HL-60/S4 treated with retinoic acid at 250 ng/mL for 4 days and 3 days (cell line): ENCODE data around the gene IL5RA.

ENCODE experiments used
- in situ Hi-C: fragments of 300-500 bp; cut with MboI; formaldehyde crosslinking; loops from 2 replicates; pipeline ENCODE4 v1.7.0; 2022; ENCODE audit warnings: low sequenced_read_pairs

The IL5RA gene

DNA sequence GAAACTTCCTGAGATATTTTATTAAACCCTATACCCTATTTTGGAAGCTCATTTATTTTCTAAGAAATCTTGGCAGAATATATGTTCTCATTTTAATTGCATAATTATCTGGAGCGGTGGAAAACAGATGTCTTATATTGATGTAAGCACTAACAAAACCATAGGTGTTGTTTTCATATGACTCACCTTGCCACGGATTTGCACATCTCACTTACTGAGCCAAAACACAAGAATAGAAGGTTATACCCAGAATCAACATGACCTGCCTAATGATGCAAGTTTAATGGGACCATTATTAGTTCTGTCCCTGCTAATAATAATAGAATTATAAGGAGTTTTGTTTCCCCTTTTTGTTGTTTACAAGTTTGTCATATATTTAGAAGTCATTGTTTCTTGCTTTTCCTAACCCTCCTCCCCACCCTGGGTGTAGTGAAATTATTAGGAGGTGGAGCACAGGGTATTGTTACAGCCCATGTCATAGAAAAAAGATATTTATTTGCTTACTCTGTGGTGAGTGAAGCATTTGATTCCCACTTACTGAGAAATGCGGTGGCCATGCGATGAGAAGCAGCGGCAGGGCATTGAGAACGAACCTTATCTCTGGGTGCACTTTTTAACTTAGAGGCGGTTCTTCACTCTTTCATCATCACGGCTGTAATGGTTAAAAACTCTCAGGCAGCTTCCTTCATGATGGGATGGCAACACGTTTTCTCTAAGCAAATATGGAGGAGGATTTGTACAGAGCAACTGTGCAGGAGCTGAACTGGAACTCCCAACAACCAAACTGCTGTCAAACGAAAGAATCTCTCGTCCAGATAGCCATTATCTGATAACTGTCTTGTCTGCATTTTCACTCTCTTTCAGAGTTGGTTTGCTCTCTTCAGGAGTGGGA lies 521 bp downstream of the IL5RA start:
- in situ Hi-C loops: no loop called here

GRCh38 chr3:3107858-3108257 lies 2.3 kb downstream of the IL5RA start:
- in situ Hi-C loops: no loop called here

DNA sequence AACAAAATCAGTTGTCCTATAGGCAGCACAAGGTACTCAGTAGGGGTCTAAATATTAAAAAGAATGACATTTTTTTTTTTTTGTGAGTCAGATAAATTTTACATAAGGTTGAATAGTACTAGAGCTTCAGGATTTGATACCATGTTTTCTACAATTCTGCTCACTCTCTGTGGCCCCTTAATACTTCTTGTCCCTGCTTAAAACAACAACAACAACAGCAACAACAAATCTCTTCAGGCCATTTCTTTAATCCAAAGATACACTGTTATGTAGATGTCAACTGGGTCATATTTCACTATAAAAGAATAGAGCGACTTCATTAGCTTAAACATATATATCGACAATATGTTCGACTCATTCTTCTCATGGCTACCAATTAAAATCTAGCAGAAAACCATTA lies 3.0 kb downstream of the IL5RA start:
- in situ Hi-C loops: no loop called here

GRCh38 chr3:3105815-3106214 lies 4.4 kb downstream of the IL5RA start:
- in situ Hi-C loops: no loop called here

DNA sequence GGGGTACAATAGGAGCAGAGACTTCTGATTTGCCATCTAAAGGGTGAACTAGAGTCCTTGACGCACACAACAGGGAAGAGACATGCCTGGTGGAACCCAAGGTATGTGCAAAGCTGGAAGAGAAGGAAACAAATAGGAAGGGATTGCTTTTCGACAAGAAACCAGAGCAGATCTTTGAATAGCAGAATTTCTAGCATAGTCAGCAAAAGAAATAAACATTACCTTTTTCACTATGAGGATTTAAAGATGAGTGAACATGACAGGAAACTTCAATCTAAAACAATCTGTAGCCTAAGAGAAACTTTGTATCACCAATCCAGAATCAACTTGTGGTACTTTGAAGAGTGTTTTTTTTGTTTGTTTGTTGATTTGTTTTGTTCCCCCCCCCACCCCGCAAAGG lies 4.9 kb downstream of the IL5RA start:
- in situ Hi-C loops: no loop called here

- in situ Hi-C loops: no loop called here
Measured at GRCh38 chr3:3102751-3103150, 7.4 kb downstream of the IL5RA start.

DNA sequence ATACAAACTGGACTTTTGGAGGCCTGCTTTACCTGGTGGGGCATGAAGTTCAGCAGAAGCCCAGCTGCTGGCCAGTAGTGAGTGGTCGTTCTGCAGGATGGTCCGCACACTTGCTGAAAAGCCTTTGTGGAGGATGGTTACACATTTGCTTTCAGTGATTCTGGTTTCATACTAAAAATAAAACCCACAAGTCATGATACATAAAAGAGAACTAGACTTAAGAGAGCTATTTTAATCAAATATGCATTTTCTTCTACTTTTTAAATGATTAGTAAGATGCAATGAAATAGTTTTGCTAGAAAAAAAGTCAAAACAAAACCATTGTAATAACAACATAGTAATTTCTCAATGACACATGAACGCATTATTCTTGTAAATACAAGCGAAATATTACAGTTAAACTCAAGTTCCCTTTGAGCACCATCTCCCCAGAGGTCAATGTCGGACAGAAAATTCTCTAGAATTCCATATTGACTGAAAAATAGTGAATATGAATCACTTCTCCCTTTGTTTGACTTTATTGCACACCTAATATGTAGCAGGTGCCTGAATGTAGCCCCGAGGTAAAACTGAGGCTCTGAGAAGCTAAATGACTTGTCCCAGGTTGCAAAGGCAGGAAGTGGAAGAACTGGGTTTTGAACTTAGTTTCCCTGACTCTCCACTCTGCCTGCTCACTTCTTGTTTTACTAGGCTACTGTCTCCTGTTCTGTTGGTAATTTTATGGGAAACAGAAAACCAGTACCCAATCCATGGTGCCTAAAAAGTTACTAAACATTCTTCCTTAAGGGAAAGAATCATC lies 8.3 kb downstream of the IL5RA start:
- in situ Hi-C loops: no loop called here

GRCh38 chr3:3097958-3098357 lies 12.2 kb downstream of the IL5RA start:
- in situ Hi-C loops: no loop called here

DNA sequence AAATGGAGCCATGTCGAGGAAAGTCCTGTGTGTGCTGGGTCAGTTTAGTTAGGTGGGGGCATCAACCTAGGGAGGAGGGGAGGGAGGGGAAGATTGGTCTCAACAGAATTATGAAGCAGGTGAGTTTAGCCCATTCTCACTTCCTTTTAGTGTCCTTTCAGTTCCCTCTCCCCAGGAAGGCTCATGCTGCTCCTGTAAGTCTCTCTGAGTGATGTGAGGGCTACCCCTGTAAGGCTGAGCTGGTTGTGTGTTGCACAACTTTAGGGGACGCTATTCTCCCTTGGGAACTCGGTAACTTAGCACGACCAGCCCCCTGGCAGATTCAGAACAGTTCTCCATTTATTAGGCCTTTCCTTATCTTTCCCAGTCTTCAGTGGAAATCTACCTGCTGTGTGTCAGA lies 21.2 kb downstream of the IL5RA start:
- in situ Hi-C loops: no loop called here

GRCh38 chr3:3087716-3088465 lies 22.3 kb downstream of the IL5RA start:
- in situ Hi-C loops: no loop called here

DNA sequence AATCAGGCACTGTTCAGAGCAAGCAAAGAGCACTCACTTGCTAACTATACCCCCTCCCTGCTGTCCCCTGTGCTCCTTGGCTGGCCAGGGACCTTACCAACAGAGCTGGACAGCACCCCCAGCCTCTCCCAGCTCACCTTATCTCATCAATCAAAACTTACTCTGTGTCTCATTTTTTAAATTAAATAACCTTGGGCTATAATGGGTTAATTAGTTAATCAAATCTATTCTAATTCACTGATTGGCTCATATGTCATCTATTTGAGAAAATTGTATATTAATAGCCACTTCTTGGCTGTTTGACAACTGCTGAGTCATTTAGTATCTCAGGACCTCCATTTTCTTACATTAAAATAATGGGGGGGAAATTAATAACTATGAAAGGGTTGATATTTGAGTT lies 22.9 kb downstream of the IL5RA start:
- in situ Hi-C loops: no loop called here

- in situ Hi-C loops: no loop called here
Measured at GRCh38 chr3:3086239-3086638, 23.9 kb downstream of the IL5RA start.

GRCh38 chr3:3085782-3086181 lies 24.4 kb downstream of the IL5RA start:
- in situ Hi-C loops: no loop called here

DNA sequence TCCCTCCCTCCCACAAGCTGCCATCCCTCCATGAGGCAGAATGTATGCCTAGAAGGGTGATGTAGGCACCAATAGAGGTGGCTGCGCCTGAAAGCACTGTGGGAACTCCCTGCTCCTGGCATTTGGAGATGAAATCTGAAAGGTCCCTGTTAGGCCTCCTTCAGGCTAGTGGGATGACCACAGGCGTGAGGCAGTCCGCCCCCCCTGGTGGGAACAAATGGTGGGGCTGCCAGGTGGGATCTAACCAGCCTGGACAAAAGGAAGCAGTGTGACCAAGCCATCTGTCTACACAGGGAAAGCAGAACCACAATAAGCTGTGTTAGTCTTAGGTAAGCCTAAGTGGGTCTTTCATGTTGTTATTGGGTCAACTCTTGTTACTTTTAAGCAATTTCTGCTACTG lies 25.3 kb downstream of the IL5RA start:
- in situ Hi-C loops: no loop called here

DNA sequence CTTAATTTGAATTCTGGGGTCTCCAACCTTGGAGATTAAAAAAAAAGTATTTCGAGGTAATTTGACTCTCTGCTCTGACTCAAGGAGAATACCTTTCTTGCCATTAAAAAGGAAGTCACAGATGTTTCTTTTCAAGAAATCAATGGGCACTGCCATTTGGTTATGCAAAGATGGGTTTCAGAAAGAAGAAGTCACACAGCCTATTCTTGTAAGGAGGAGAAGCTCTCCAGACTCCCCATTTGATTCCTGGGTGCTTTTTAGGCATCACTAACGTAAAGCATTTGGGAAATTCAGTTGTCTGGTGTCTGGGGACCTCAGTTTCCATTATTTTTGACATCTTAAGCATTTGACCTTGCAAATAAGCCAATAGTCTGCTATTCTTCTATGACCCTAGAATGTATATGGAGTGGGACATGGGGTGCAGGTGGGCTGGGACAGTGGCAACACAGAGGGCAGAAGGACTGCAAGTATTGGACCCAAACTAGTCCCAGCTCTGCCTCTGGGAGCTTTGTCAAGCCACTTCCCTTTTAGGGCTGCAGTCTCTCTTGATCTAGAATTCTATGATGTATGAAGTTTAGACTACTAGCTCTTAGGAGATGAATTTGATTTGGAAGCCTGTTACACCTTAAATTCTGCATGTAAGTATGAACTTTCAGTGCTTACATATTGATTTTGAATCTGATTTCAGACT lies 27.8 kb downstream of the IL5RA start:
- in situ Hi-C loops: no loop called here

GRCh38 chr3:3081381-3082233 lies 28.6 kb downstream of the IL5RA start:
- in situ Hi-C loops: no loop called here

- in situ Hi-C loops: no loop called here
Measured at GRCh38 chr3:3080309-3080708, 29.9 kb downstream of the IL5RA start.

DNA sequence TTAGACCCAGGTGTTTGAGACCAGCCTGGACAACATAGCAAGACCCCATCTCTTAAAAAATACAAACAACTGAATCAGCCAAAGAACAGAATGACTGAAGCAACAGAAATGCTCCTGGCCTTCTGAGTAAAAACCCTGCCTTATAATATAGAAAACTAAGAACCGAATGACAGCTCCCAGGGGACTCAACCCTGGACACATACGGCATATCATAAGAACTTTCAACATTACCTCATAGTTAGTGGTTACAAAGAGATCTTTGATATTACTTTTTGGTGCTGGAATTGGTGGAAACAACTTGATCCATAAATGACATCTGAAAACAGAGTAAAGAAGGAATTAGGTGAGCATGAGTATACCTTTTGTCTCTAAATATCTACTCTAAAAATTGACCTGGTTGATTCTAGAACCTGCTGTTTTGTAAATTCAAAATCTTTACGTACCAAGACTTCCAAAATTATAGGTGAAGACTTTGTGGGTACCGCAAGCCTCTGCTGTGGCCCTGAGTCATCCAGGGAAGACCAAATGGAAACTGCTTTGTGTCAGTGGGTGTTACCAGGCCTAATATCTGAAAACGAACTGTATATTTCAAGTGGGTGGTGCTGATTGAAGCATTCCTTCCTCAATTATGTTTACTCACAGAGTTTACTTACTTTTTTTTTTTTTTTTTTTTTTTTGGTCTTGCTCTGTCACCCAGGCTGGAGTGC lies 35.5 kb downstream of the IL5RA start:
- in situ Hi-C loops: no loop called here

DNA sequence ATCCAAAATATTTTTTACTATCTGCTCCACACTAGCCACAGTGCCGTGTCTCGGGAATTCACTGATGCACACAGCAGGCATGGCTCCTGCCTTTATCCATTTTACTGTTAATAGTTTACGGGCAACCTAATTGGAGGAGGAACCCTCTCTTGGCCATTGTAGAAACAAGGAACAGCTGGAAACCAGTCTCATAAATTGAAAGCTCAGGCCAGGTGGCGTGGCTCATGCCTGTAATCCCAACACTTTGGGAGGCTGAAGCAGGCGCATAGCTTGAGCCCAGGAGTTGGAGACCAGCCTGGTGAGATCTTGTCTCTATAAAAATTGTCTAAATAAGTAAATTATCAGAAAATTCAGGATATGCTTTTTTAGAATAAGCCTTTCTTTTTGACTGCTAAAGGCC lies 39.0 kb downstream of the IL5RA start:
- in situ Hi-C loops: no loop called here
